Ectodermal cell (in vitro differentiated cells): ENCODE results near the gene PALLD.

Experiments
- H3K27ac ChIP-seq: 2 replicates; pipeline ENCODE4 v1.7.0; 2013; ENCODE audit warnings: mild to moderate bottlenecking, low read depth, low read length; ENCODE audit not compliant: insufficient read depth, poor library complexity, severe bottlenecking
- H3K27me3 ChIP-seq: 2 replicates; pipeline ENCODE4 v1.7.0; 2013; ENCODE audit warnings: mild to moderate bottlenecking, low read length; ENCODE audit not compliant: insufficient read depth, control insufficient read depth, poor library complexity, severe bottlenecking
- H3K36me3 ChIP-seq: one replicate; pipeline ENCODE4 v1.7.0; 2013; ENCODE audit warnings: low read length; ENCODE audit not compliant: control insufficient read depth, insufficient read depth
- H3K4me1 ChIP-seq: one replicate; pipeline ENCODE4 v1.7.0; 2013; ENCODE audit warnings: low read length; ENCODE audit not compliant: control insufficient read depth, insufficient read depth
- H3K4me3 ChIP-seq: 2 replicates; pipeline ENCODE4 v1.7.0; 2013; ENCODE audit warnings: low read depth, low read length, control low read depth; ENCODE audit not compliant: insufficient read depth
- H3K9me3 ChIP-seq: 2 replicates; pipeline ENCODE4 v1.7.0; 2013; ENCODE audit warnings: mild to moderate bottlenecking, low read length, moderate library complexity; ENCODE audit not compliant: control insufficient read depth
- WGBS, 2 experiments: methylation state at CpG; one replicate each; pipeline ENCODE4 v1.1.7; 2013; ENCODE audit warnings: missing lambda C conversion rate in 2 of 2; 5-methylcytosine and 5-hydroxymethylcytosine counted together

The PALLD gene

DNA sequence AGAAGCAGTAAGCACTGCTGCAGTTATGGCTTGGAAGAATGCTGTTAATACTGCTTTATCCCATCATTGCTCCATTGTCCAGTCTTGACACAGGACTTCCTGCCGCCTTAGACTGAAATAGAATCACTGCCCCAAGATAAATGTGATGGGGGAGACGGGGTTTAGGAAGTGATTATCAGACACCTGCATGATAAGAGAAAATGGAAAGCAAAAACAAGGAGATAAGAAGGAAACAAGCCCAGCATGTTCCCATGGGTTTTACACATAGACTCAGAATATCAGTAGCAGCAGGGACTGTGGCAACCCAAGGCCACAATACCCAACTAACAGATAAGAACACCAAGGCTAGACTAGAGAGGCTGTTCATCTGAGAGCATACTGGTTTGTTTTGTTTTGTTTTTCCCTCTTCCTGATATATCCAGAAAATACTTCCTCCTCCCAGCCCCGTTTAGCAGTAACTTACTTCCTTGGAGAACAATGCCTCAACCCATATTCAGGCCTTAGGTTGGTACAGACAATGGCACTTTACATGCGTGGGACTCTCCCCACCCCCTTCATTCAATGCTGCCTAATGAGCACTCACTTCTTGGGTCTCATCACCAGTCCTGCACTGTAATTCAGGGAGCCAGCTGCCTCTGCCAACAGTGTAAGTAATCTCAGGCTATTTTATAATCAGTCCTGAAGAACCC, 280.6 kb downstream of the PALLD start:
- WGBS, 2 experiments = 86 to 88% methylated on average over 4 of the region's 4 CpGs
- no peaks in the 10 kb centered on the region for H3K4me1 ChIP-seq
- H3K36me3 ChIP-seq = no peaks in the 10 kb centered on the region
- H3K4me3 ChIP-seq = no peak overlapping the region
- peaks cover 4% of the 10 kb centered on the region for H3K9me3 ChIP-seq
- H3K27ac ChIP-seq = no peak overlapping the region
- H3K27me3 ChIP-seq = no peaks in the 10 kb centered on the region

DNA sequence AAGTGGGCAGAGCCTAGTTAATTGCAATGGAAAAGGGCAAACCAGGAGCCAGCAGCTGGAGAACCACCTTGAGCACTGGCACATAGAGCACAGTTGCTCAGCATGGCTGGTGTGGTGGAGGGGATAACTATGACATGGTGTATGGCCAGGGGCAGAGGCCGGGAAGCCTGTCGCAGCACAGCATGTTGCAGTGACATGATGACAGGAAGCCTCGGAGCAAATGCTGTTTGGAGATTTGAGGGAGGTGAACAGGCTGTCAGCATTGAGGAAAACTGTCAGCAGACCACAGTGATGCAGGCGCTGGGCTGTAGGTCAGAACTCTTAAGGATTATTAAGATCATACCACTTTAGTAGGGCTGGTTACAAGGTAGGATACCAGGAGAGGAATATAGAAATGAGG, 284.5 kb downstream of the PALLD start:
- Histone ChIP-seq H3K36me3 (no peaks in the 10 kb centered on the region), H3K4me3 (no peak overlapping the region), H3K4me1 (peaks cover 13% of the 10 kb centered on the region), H3K9me3 (no peaks in the 10 kb centered on the region), H3K27me3 (no peaks in the 10 kb centered on the region), H3K27ac (no peak overlapping the region)
- WGBS, 2 experiments = 69 to 75% methylated on average over 4 of the region's 4 CpGs

DNA sequence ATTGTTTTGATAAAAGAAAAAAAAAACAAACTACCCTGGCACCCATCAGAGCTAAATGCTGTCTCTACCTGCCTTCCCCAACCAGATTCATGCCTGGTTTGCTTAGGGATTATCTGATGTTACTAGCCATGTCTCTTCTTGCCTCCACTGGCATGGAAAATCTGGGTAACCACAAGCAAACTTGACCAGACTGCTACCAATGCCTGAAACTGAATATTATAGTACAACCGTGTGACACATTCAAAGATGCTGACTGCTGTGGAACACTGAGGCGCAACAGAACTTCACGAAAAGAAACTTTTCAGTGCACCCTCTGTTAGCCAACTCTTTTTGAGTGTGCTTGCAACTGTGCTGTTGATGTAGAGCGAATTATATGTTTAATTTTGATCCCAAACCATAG, 285.1 kb downstream of the PALLD start:
- Histone ChIP-seq H3K27me3 (no peaks in the 10 kb centered on the region), H3K4me3 (no peak overlapping the region), H3K36me3 (no peaks in the 10 kb centered on the region), H3K9me3 (no peaks in the 10 kb centered on the region), H3K27ac (no peak overlapping the region), H3K4me1 (peaks cover 13% of the 10 kb centered on the region)
- 96% methylated on average over 4 of the region's 4 CpGs for WGBS, 2 experiments

DNA sequence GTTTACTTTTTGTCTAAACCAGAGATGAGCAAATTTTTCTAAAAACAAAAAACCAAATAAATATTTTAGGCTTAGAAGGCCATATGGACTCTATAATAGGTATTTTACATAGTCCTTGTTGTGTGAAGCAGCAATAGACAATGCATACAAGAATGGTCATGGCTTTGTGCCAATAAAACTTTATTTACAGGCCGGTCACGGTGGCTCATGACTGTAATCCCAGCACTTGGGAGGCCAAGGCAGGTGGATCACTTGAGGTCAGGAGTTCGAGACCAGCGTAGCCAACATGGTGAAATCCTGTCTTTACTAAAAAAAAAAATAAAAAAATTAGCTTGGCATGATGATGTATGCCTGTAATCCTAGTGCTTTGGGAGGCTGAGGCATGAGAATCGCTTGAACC, 285.6 kb downstream of the PALLD start:
- Histone ChIP-seq H3K4me3 (no peak overlapping the region), H3K27ac (no peak overlapping the region), H3K36me3 (no peaks in the 10 kb centered on the region), H3K4me1 (peaks cover 13% of the 10 kb centered on the region), H3K9me3 (no peaks in the 10 kb centered on the region), H3K27me3 (no peaks in the 10 kb centered on the region)
- WGBS, 2 experiments = 95 to 96% methylated on average over 5 of the region's 5 CpGs

DNA sequence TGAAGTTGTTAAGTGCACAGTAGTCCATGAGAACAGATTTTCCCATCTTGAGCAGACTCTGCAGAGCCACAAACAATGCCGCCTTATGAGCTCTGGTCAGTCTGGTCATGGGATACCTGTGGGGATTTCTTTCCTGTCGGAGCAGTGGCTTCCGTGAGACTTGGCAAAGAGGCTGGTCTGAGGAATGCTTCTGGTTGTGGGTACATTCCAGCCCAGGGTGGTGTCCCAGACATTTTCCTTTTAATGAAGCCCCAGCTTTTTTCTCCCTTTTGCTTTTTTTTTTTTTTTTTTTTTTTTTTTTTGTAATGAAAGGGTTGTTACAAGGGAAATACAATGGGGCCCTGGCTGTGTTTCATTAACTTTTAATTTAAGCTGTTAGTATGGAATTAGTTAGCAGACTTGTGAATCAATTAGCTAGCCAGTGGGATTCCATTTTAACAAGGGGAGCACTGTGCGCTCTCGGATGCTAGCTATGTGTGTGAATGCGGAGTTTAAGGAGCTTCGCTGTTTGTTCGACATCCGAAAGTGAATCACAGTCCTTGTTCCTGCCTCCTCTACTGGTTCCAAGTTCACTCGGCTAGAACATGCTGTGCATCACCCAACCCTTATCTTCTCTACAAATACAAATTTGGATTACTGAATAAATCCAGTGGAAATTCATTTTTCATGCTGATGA, 288.1 kb downstream of the PALLD start:
- Histone ChIP-seq H3K4me3 (no peak overlapping the region), H3K27me3 (no peaks in the 10 kb centered on the region), H3K27ac (no peak overlapping the region), H3K36me3 (no peaks in the 10 kb centered on the region), H3K4me1 (peaks cover 13% of the 10 kb centered on the region), H3K9me3 (no peaks in the 10 kb centered on the region)
- WGBS, 2 experiments = 34 to 51% methylated on average over 10 of the region's 10 CpGs

DNA sequence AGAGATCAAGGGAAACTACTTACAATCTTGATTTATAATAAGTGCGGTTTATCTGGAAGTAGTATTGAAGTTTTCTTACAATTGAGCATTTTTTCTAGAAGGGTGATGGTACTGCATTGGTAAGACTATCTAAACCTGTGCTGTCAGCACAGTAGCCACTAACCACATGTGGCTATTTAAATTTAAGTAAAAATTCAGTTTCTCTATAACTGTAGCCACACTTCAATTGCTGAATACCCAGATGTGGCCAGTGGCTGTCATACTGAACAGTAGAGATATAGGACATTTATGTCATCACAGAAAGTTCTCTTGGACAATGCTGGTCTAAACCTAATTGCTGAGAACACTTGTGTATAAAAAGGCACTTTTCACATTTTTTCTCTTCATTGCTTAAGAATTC, 290.5 kb downstream of the PALLD start:
- Histone ChIP-seq H3K27ac (no peak overlapping the region), H3K9me3 (no peaks in the 10 kb centered on the region), H3K4me3 (no peak overlapping the region), H3K4me1 (peaks cover 18% of the 10 kb centered on the region), H3K27me3 (no peaks in the 10 kb centered on the region), H3K36me3 (no peaks in the 10 kb centered on the region)
- 100% methylated on average over 1 of the region's 1 CpG; no CpG with 5 or more reads in 1 of the 2 experiments for WGBS, 2 experiments

DNA sequence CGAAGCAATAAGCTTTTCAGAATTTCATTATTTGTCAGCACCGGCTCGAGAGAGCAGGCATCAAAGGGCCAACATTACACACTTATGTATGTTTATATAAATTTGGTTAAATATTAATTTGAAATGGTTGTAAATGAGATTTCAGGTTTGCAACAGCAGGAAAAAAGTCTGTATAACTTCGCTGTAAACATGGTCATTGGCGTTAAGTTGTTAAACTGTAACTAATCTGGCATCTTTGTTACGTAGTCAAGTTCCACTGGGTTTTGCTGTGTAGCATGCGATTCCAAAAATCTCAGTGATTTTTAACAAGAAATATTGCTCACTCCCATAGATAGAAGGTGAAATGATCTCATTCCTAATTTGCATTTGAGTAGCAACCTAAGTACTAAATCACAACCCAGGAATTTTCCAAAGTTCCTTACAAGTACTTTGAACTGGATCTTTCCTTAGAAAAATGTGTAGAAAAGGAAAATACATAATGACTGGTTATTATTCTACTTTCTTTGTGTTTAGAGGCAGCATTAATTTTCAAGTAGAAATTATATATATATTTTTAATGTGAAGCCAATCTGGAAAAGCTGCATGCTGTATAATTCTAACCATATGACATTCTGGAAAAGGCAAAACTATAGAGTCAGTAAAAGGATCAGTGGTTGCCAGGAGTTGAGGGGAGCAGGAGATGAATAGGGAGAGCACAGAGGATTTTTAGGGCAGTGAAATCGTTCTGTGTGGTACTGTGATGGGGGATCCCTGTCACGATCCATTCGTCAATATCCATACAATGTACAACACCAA, 291.1 kb downstream of the PALLD start:
- 92 to 96% methylated on average over 9 to 10 of the region's 10 CpGs for WGBS, 2 experiments
- peaks cover 18% of the 10 kb centered on the region for H3K4me1 ChIP-seq
- no peak overlapping the region for H3K4me3 ChIP-seq
- H3K9me3 ChIP-seq = no peaks in the 10 kb centered on the region
- H3K27ac ChIP-seq = no peak overlapping the region
- no peaks in the 10 kb centered on the region for H3K27me3 ChIP-seq
- no peaks in the 10 kb centered on the region for H3K36me3 ChIP-seq

DNA sequence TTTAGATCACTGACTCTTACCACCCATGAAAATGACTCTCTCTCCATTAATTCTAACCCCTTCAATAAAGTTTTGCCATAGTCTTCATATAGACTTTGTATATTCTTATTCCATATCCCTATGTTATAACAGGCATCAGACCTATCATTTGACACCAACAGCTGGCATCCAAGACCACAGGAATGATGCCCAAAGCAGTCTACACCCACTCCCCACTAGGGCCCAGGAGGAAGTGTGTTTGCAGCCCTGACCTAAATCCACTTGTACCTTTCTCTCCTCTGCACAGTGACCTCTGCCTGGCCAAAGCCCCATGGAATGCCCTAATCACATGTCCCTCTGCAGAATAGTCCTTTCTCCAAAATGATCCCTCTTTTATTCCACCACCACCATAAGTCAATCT, 294.0 kb downstream of the PALLD start:
- Histone ChIP-seq H3K36me3 (no peaks in the 10 kb centered on the region), H3K4me1 (peaks cover 4% of the 10 kb centered on the region), H3K27ac (no peak overlapping the region), H3K4me3 (no peak overlapping the region), H3K27me3 (no peaks in the 10 kb centered on the region), H3K9me3 (no peaks in the 10 kb centered on the region)

DNA sequence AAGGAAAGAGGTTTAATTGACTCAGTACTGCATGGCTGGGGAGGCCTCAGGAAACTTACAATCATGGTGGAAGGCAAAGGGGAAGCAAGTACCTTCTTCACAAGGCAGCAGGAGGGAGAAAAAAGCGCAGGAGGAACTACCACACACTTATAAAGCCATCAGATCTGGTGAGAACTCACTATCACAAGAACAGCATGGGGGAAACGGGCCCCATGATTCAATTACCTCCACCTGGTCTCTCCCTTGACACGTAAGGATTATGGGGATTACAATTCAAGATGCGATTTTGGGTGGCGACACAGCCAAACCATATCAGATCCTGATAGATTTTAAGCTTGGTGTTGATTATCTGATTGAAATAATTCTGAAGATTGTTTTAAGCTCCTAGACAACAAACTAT, 294.5 kb downstream of the PALLD start:
- Histone ChIP-seq H3K36me3 (no peaks in the 10 kb centered on the region), H3K27me3 (no peaks in the 10 kb centered on the region), H3K27ac (no peak overlapping the region), H3K4me3 (no peak overlapping the region), H3K4me1 (peaks cover 4% of the 10 kb centered on the region), H3K9me3 (no peaks in the 10 kb centered on the region)
- 90 to 94% methylated on average over 5 of the region's 5 CpGs for WGBS, 2 experiments

DNA sequence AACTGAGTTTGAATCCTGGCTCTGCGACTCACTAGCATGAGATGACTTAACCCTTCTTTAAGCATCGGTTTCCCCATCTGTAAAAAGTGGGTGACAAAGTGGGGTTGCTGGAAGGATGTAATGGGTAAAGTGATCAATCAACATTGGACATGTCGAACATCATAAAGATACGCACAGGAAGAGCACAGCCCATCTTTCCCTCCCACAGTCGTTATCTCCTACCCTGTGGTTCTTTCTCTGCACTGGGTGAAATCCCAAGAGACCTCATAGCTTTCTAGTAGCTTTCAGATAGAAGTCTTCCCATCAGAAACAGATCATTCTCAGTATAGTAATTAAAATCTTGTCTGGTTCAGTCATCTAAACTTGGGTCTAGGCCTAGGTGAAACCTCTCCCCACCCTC, 296.7 kb downstream of the PALLD start:
- Histone ChIP-seq H3K27me3 (no peaks in the 10 kb centered on the region), H3K4me3 (no peak overlapping the region), H3K4me1 (peaks cover 4% of the 10 kb centered on the region), H3K36me3 (no peaks in the 10 kb centered on the region), H3K9me3 (no peaks in the 10 kb centered on the region), H3K27ac (no peak overlapping the region)
- WGBS, 2 experiments = 93 to 99% methylated on average over 5 of the region's 5 CpGs
